DOHH2 (cell line): Measurements from ENCODE around the gene UGT3A1.

ENCODE experiments used
- CTCF ChIP-seq: fragments of 200-600 bp; sonication (generic); IDR thresholded peaks from one replicate; pipeline ENCODE4 v1.5.1; 2014; ENCODE audit warnings: antibody characterized with exemption, mild to moderate bottlenecking, low read depth, low read length; ENCODE audit not compliant: poor library complexity, severe bottlenecking
- EZH2phosphoT487 ChIP-seq: fragments of 200-600 bp; sonication (generic); IDR thresholded peaks from 2 replicates; pipeline ENCODE4 v1.6.1; 2017; ENCODE audit warnings: borderline replicate concordance, mild to moderate bottlenecking, antibody characterized with exemption, low read length, moderate library complexity, mixed read lengths

- TF ChIP-seq EZH2phosphoT487 (no peak), CTCF (no peak)
Measured at GRCh38 chr5:36031223-36031622, 40.0 kb upstream of the UGT3A1 start.
